MM.1S (cell line): ENCODE data around the gene RB1.

ENCODE experiments used
- CTCF ChIP-seq: fragments of 300-600 bp; sonication (generic); IDR thresholded peaks from 2 replicates; pipeline ENCODE4 v1.5.1; 2016; ENCODE audit warnings: antibody characterized with exemption, low read length, mixed read lengths
- EZH2 ChIP-seq: fragments of 300-600 bp; sonication (generic); optimal IDR thresholded peaks from 2 replicates; pipeline ENCODE3; 2017; ENCODE audit warnings: low read depth, mild to moderate bottlenecking, antibody characterized with exemption, low read length, mixed read lengths

- TF ChIP-seq CTCF = no peak
- no peak for TF ChIP-seq EZH2
Observed at GRCh38 chr13:48489666-48490065, 186.1 kb downstream of the RB1 start.
